Activated CD8-positive, alpha-beta T cell treated with anti-CD3 and anti-CD28 coated beads, Interleukin-2, amount 10 ng/mL, durations not matched to agents 7 days and 5 days (primary cell): ENCODE data around the gene RANBP9. TPM values are rescaled to one million over a fixed set of nuclear protein-coding genes. Genes with fewer than 3 reads are reported as not detected.

Experiments used
- ATAC-seq: fragments of 150-1000 bp; cut with Tn5 transposase; one replicate; pipeline ENCODE4 v1.10.0; 2021; ENCODE audit warnings: moderate library complexity
- CTCF ChIA-PET: fragments of 350-600 bp; sonication (Branson Sonifier 250); formaldehyde crosslinking; loops from one replicate; lab custom pipeline; 2021; ENCODE audit warnings: antibody characterized with exemption; lab: Charles Lee
- POLR2A ChIA-PET: fragments of 350-600 bp; sonication (Branson Sonifier 250); formaldehyde crosslinking; loops from one replicate; lab custom pipeline; 2021; ENCODE audit warnings: antibody characterized with exemption; lab: Charles Lee
- DNase-seq: peaks from one replicate; pipeline ENCODE4 v3.0.0-alpha.2; 2020
- H3K27ac Mint-ChIP-seq: one replicate; pipeline ENCODE4 v1.8.0; 2021; ENCODE audit warnings: mild to moderate bottlenecking, mixed read lengths
- H3K27me3 Mint-ChIP-seq: one replicate; pipeline ENCODE4 v1.8.0; 2021; ENCODE audit warnings: low read depth, mixed read lengths
- H3K36me3 Mint-ChIP-seq: one replicate; pipeline ENCODE4 v1.8.0; 2021; ENCODE audit warnings: low read depth, mixed read lengths
- H3K4me1 Mint-ChIP-seq: one replicate; pipeline ENCODE4 v1.8.0; 2021; ENCODE audit warnings: low read depth, mixed read lengths
- H3K4me3 Mint-ChIP-seq: one replicate; pipeline ENCODE4 v1.8.0; 2021; ENCODE audit warnings: mild to moderate bottlenecking, mixed read lengths
- H3K9me3 Mint-ChIP-seq: one replicate; pipeline ENCODE4 v1.8.0; 2022; ENCODE audit warnings: mixed read lengths; ENCODE audit not compliant: insufficient read depth
- total RNA-seq, 2 experiments: library from RNA; stranded (reverse); gene quantifications; one replicate each; pipeline ENCODE4 v1.2.3, GENCODE V29; 2021

RANBP9 gene
- total RNA-seq, 2 experiments from 2014 or later = 50.0 to 53.4 TPM

DNA sequence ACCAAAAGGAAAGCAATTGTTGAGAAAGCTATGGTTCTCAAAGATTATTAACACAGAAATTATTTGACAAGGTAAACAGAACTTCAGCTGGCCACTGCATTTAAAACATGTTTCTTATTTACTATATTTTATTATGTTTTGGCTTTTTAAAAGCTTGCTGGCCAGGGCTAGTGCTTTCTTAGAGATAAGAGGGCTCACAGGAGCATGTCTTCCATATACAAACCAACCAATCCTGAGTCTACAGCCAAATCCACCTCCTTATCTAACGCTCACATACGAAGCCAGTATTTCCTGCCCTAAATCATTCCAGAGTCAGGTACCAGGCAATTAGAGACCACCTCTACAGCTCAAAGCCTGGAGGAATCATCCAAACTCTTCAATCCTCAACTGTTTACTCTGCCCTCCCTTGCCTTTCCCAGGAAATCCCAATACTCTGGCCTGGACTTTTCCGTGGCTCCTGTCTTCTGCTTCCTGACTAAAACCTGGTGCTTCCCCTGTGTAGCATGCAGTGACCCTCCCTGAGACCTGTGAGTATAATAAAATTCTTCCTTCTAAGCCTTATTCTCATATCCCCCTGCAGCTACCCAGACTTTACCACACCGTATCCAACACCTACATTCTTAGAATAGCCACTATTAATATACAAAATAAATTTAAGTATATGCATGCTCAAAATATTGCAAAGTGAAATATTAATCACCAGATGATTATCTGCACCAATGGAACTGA, 33.2 kb downstream of the RANBP9 start:
- H3K4me1 Mint-ChIP-seq = peaks cover 44% of the 10 kb centered on the region
- H3K36me3 Mint-ChIP-seq = peaks cover 48% of the 10 kb centered on the region

DNA sequence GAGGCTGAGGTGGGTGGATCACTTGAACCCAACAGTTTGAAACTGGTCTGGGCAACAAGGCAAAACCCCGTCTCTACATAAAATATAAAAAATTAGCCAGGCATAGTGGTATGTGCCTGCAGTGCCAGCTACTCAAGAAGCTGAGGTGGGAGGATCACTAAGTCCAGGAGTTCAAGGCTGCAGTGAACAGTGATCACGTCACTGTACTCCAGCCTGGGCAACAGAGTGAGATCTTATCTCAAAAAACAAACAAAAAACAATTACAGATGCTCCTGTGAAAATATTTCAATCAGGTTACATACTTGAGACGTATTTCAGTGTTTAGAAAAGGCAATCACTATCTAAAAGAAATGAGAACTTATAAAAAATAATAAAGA, 33.8 kb downstream of the RANBP9 start:
- Mint-ChIP-seq H3K27me3 (no peaks in the 10 kb centered on the region), H3K4me3 (no peak overlapping the region), H3K27ac (no peak overlapping the region), H3K4me1 (peaks cover 46% of the 10 kb centered on the region), H3K9me3 (peaks cover 18% of the 10 kb centered on the region), H3K36me3 (peaks cover 47% of the 10 kb centered on the region)
- ChIA-PET CTCF (interaction anchor here (2.9 kb wide), 1 partner anchor 63 kb away, joined by 10 read pairs; the partner anchor contains the start of gene NOL7), POLR2A (interaction anchor here (1.1 kb wide), 1 partner anchor 33 kb away, joined by 4 read pairs; no protein-coding TSS in a partner anchor)
- DNase-seq (no peak), ATAC-seq (no peak)

More for the DNA sequence above, 33.2 kb downstream of the RANBP9 start:
- peaks cover 18% of the 10 kb centered on the region for H3K9me3 Mint-ChIP-seq
- H3K27me3 Mint-ChIP-seq = no peaks in the 10 kb centered on the region
- H3K4me3 Mint-ChIP-seq = no peak overlapping the region
- ATAC-seq (no peak), DNase-seq (no peak)
- POLR2A ChIA-PET = interaction anchor here (1.1 kb wide), 1 partner anchor 32 kb away, joined by 4 read pairs; no protein-coding TSS in a partner anchor
- no peak overlapping the region for H3K27ac Mint-ChIP-seq
- CTCF ChIA-PET = interaction anchor here (2.6 to 2.9 kb wide), 2 partner anchors 8 to 63 kb away, joined by 10 to 11 read pairs; partner anchors contain the start of gene NOL7

DNA sequence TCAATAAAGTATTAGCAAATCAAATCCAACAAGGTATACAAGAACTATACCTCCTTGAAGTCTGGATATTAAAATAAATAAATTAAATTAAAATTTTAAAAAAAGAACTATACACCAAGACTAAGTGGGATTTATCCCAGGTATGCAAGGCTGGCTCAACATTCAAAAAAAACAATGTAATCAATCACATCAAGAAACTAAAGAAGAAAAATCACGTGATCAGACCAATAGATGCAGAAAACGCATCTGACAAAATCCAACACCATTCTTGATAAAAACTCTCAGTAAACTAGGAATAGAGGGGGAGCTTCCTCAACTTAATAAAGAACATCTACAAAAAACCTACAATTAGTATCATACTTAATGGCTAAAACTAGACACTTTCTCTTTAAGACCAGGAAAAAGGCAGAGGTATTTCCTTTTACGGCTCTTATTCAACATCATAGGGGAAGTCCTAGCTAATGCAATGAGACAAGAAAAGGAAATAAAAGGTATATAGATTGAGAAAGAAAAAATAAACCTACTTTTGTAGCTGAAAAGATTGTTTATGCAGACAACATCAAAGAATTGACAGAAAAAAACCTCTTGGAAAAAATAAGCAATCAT, 35.0 kb downstream of the RANBP9 start:
- Mint-ChIP-seq H3K36me3 (peaks cover 46% of the 10 kb centered on the region), H3K4me1 (peaks cover 45% of the 10 kb centered on the region), H3K9me3 (peaks cover 18% of the 10 kb centered on the region), H3K4me3 (no peak overlapping the region), H3K27ac (peak overlapping the region; percentile 6), H3K27me3 (no peaks in the 10 kb centered on the region)
- ChIA-PET POLR2A (no interaction called here), CTCF (interaction anchor here (0.9 to 2.9 kb wide), 2 partner anchors 23 to 62 kb away, joined by 3 to 10 read pairs; partner anchors contain the start of gene NOL7)
- no peak for DNase-seq
- no peak for ATAC-seq

DNA sequence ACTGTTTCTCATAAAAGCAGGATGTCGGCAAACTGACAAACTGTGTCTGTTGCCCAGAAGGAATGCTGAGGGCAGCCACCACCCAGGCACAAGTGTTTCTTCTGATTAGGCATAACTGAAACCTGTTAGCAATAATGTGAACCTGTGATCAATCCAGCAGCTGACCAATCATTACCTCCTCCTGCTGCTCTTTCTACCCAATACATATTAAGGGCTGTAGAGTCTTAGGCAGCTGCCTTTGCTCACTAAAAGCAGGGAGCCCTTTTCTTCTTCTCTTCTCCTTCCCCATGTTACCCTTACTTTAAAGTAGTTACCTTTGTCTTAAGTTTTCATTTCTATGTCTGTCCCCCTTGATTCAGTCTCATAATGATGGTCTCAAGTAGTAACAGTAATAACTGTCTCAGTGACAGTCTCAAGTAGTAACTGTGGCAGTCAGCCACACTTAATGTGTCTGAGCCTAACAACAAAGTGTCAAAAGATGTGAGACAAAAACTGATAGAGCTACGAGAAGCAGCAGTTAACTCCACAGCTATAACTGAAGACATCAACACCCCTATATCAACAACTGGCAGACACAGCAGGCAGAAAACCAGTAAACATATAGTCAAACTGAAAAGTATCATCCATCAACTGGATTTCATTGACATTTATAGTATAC, 37.0 kb downstream of the RANBP9 start:
- no peak for ATAC-seq

DNA sequence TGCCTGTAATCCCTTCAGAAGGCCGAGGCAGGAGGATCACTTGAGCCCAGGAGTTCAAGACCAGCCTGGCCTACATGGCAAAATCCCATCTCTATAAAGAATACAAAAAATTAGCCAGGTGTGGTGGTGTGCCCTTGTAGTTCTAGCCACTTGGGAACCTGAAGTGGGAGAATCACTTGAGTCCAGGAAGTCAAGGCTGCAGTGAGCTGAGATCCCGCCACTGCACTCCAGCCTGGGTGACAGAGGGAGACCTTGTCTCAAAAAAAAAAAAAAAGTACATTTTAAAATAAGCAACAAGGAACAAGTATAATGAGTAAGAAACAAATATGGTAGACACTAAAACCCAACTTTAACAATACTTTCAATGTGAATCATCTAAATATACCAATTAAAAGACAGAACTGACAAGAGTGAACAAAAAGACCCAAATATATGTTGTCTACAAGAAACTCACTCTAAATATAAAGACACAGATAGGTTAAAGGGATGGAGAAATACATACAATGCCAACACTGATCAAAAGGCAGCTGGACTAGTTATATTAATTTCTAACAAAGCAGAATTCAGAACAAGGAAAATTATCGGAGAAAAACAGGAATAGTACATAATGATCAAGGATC, 37.7 kb downstream of the RANBP9 start:
- H3K27me3 Mint-ChIP-seq = no peaks in the 10 kb centered on the region
- no peak overlapping the region for H3K4me3 Mint-ChIP-seq
- H3K36me3 Mint-ChIP-seq = peaks cover 42% of the 10 kb centered on the region
- H3K4me1 Mint-ChIP-seq = peaks cover 38% of the 10 kb centered on the region
- POLR2A ChIA-PET = no interaction called here
- peaks cover 19% of the 10 kb centered on the region for H3K9me3 Mint-ChIP-seq
- no peak for DNase-seq
- no peak overlapping the region for H3K27ac Mint-ChIP-seq
- ATAC-seq = no peak
- CTCF ChIA-PET = interaction anchor here (0.9 to 2.7 kb wide), 5 partner anchors 10 to 39 kb away, joined by 3 to 7 read pairs (median 3); no protein-coding TSS in a partner anchor

More for the DNA sequence above, 37.0 kb downstream of the RANBP9 start:
- CTCF ChIA-PET = interaction anchor here (1.2 to 2.7 kb wide), 3 partner anchors 11 to 38 kb away, joined by 3 to 7 read pairs (median 4); no protein-coding TSS in a partner anchor
- H3K9me3 Mint-ChIP-seq = peaks cover 15% of the 10 kb centered on the region
- POLR2A ChIA-PET = no interaction called here
- H3K27ac Mint-ChIP-seq = no peak overlapping the region
- no peak for DNase-seq
- peaks cover 31% of the 10 kb centered on the region for H3K4me1 Mint-ChIP-seq
- H3K4me3 Mint-ChIP-seq = no peak overlapping the region
- peaks cover 38% of the 10 kb centered on the region for H3K36me3 Mint-ChIP-seq
- no peaks in the 10 kb centered on the region for H3K27me3 Mint-ChIP-seq

DNA sequence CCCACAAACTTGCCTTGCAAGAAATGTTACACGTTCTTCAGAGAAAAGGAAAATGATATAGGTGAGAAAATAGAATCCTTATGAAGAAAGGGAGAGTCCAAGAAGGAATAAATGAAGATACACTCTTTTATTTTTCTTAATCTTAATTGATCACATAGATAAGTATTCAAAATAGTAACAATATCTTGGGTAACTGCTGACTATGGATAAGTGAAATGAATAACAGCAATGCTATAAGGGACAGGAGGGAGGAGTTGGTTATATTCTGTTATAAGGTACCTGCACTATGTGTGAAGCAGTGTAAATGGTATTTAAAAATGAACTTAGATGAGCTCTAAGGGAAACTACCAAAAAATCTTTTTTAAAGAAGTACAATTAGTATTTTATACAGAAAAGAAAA, 38.3 kb downstream of the RANBP9 start:
- ATAC-seq = no peak
- no peaks in the 10 kb centered on the region for H3K27me3 Mint-ChIP-seq
- H3K4me3 Mint-ChIP-seq = no peak overlapping the region
- H3K27ac Mint-ChIP-seq = no peak overlapping the region
- peaks cover 40% of the 10 kb centered on the region for H3K36me3 Mint-ChIP-seq
- POLR2A ChIA-PET = no interaction called here
- H3K9me3 Mint-ChIP-seq = peaks cover 24% of the 10 kb centered on the region
- H3K4me1 Mint-ChIP-seq = peaks cover 40% of the 10 kb centered on the region
- CTCF ChIA-PET = interaction anchor here (0.9 to 2.7 kb wide), 3 partner anchors 22 to 36 kb away, joined by 3 to 7 read pairs (median 3); no protein-coding TSS in a partner anchor
- no peak for DNase-seq

DNA sequence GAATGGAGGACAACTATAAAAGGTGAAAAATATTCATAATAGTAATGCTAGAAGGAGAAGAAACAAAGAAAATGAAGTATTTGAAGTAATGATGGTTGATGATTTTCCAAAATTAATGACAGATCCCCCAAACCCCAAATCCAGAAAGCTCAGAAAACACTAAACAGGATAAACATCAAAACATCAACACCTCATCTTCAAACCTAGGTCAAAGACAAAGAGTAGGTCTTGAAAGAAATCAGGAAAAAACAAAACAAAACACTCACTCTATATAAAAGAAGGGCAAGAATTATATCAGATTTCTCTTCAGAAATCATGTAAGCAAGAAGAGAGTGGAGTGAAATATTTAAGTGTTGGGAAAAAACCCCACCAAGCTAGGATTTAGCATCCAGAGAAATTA, 38.7 kb downstream of the RANBP9 start:
- peaks cover 43% of the 10 kb centered on the region for H3K36me3 Mint-ChIP-seq
- POLR2A ChIA-PET = no interaction called here
- peaks cover 43% of the 10 kb centered on the region for H3K4me1 Mint-ChIP-seq

DNA sequence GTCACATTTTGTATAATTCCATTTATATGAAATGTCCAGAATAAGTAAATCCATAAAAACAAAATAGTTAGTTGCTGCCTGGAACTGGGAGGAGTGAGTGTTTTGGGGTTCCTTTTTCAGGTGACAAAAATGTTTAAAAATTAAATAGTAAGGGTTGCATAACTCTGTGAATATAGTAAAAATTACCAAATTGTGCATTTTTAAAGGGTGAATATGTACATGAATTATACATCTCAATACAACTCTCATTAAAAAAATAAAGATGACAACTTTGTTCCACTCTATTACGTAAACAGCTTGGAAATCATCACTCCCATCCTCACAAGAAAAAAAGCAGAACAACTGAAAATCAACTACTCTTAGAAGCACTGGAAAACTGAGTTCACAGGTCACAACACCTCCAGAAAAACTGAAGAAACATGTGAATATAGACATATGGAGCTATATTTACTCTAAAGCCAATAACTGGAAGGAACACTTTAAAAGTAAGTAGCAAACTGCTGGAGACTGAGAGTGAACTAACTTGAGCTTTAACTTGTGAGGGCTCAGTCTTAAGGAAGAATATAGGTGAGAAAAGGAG, 40.0 kb downstream of the RANBP9 start:
- peaks cover 54% of the 10 kb centered on the region for H3K4me1 Mint-ChIP-seq
- no peak overlapping the region for H3K4me3 Mint-ChIP-seq
- H3K27me3 Mint-ChIP-seq = no peaks in the 10 kb centered on the region
- no peak overlapping the region for H3K27ac Mint-ChIP-seq
- H3K9me3 Mint-ChIP-seq = peaks cover 18% of the 10 kb centered on the region
- ChIA-PET POLR2A (interaction anchor here (1.0 kb wide), 1 partner anchor 40 kb away, joined by 3 read pairs; the partner anchor contains the start of gene RANBP9), CTCF (interaction anchor here (1.0 to 2.4 kb wide), 3 partner anchors 8 to 56 kb away, joined by 3 to 11 read pairs (median 3); partner anchors contain the start of gene NOL7)
- ATAC-seq (no peak), DNase-seq (no peak)
- H3K36me3 Mint-ChIP-seq = peaks cover 38% of the 10 kb centered on the region

More for the DNA sequence above, 38.7 kb downstream of the RANBP9 start:
- ATAC-seq (no peak), DNase-seq (no peak)
- CTCF ChIA-PET = interaction anchor here (1.0 to 2.7 kb wide), 2 partner anchors 22 to 37 kb away, joined by 3 to 7 read pairs; no protein-coding TSS in a partner anchor
- H3K27me3 Mint-ChIP-seq = no peaks in the 10 kb centered on the region
- no peak overlapping the region for H3K27ac Mint-ChIP-seq
- H3K9me3 Mint-ChIP-seq = peaks cover 24% of the 10 kb centered on the region
- H3K4me3 Mint-ChIP-seq = no peak overlapping the region

DNA sequence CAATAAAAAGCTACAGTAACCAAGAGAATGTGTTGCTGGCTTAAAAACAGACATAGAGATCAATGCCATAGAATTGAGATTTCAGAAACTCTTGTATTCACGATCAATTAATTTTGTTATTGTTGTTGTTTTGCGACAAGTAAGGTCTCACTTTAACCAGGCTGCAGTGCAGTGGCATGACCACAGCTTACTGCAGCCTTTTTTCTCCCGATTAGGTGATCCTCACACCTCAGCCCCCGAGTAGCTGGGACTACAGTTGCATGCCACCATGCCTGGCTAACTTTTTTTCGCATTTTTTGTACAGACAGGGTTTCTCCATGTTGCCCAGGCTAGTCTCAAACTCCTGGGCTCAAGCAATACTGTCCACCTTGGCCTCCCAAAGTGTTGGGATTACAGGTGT, 42.2 kb downstream of the RANBP9 start:
- Mint-ChIP-seq H3K4me3 (no peak overlapping the region), H3K4me1 (peaks cover 63% of the 10 kb centered on the region), H3K27ac (no peak overlapping the region), H3K36me3 (peaks cover 33% of the 10 kb centered on the region), H3K9me3 (peaks cover 13% of the 10 kb centered on the region), H3K27me3 (no peaks in the 10 kb centered on the region)
- POLR2A ChIA-PET = no interaction called here
- CTCF ChIA-PET = interaction anchor here (1.4 to 2.4 kb wide), 2 partner anchors 10 to 45 kb away, joined by 3 to 11 read pairs; no protein-coding TSS in a partner anchor
- no peak for ATAC-seq
- no peak for DNase-seq

DNA sequence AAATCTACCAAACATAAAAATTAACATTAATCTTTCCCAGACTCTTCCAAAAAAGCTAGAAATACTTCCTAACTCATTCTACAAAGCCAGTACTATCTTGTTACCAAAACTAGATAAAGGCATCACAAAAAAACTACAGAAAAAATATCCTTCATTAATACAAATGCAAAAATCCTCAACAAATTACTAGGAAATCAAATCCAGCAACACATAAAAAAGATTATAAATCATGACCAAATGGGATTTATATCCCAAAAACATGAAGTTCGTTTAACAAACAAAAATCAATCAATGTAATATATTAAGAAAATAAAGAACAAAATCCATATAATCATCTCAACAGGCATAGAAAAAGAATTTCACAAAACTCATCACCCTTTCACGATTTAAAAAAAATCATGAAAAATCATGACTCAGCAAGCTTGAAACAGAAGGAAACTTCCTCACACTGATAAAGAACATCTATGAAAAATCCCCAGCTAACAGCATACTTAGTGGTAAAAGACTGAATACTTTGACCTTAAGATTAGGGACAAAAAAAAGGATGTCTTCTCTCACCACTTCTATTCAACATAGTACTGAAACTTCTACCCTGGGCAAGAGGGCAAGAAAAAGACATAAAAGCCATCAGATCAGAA, 43.2 kb downstream of the RANBP9 start:
- DNase-seq (no peak), ATAC-seq (no peak)
- CTCF ChIA-PET = interaction anchor here (1.0 kb wide), 1 partner anchor 94 kb away, joined by 4 read pairs; the partner anchor contains the start of gene SIRT5
- H3K36me3 Mint-ChIP-seq = peaks cover 34% of the 10 kb centered on the region
- no peak overlapping the region for H3K27ac Mint-ChIP-seq
- no peak overlapping the region for H3K4me3 Mint-ChIP-seq
- H3K9me3 Mint-ChIP-seq = peaks cover 13% of the 10 kb centered on the region
- no peaks in the 10 kb centered on the region for H3K27me3 Mint-ChIP-seq
- H3K4me1 Mint-ChIP-seq = peaks cover 70% of the 10 kb centered on the region
- POLR2A ChIA-PET = interaction anchor here (0.6 kb wide), 1 partner anchor 41 kb away, joined by 3 read pairs; no protein-coding TSS in a partner anchor
